Nephron progenitor cell (in vitro differentiated cells): ENCODE results near the gene NAT14.
A peak's percentile ranks its signal among the peaks of the same experiment; 100 is the strongest.

Experiments
- DNase-seq: peaks from one replicate; pipeline ENCODE4 v3.0.0; 2021
- H3K27ac Mint-ChIP-seq: 2 replicates; pipeline ENCODE4 v1.8.0; 2021; ENCODE audit warnings: mild to moderate bottlenecking, moderate library complexity, mixed read lengths
- H3K27me3 Mint-ChIP-seq: 2 replicates; pipeline ENCODE4 v1.8.0; 2021; ENCODE audit warnings: mild to moderate bottlenecking, low read depth, mixed read lengths; ENCODE audit not compliant: poor library complexity
- H3K36me3 Mint-ChIP-seq: 2 replicates; pipeline ENCODE4 v1.8.0; 2021; ENCODE audit warnings: low read depth, mixed read lengths
- H3K4me1 Mint-ChIP-seq: 2 replicates; pipeline ENCODE4 v1.8.0; 2021; ENCODE audit warnings: mixed read lengths
- H3K4me3 Mint-ChIP-seq: 2 replicates; pipeline ENCODE4 v1.8.0; 2021; ENCODE audit warnings: mild to moderate bottlenecking, moderate library complexity, mixed read lengths
- H3K9me3 Mint-ChIP-seq: 2 replicates; pipeline ENCODE4 v1.8.0; 2021; ENCODE audit warnings: mild to moderate bottlenecking, moderate library complexity, mixed read lengths
- CTCF ChIP-seq: fragments of 200-600 bp; sonication (generic); IDR thresholded peaks from 2 replicates; pipeline ENCODE4 v1.5.0; 2021; ENCODE audit warnings: antibody characterized with exemption

NAT14 gene

GRCh38 chr19:55502197-55502952 is 17.4 kb downstream of the NAT14 start:
- H3K9me3 Mint-ChIP-seq: peaks cover 32% of the 10 kb centered on the region
- no peak overlapping the region for H3K4me3 Mint-ChIP-seq
- DNase-seq: no peak
- H3K27me3 Mint-ChIP-seq: peaks cover 61% of the 10 kb centered on the region
- H3K36me3 Mint-ChIP-seq: peaks cover 19% of the 10 kb centered on the region
- no peak overlapping the region for H3K27ac Mint-ChIP-seq
- no peak for TF ChIP-seq CTCF
- peaks cover 10% of the 10 kb centered on the region for H3K4me1 Mint-ChIP-seq

GRCh38 chr19:55503157-55503501 is 18.1 kb downstream of the NAT14 start:
- Mint-ChIP-seq H3K27me3 (peaks cover 63% of the 10 kb centered on the region), H3K36me3 (peaks cover 19% of the 10 kb centered on the region), H3K4me1 (peaks cover 16% of the 10 kb centered on the region), H3K27ac (no peak overlapping the region), H3K9me3 (peaks cover 32% of the 10 kb centered on the region), H3K4me3 (no peak overlapping the region)
- no peak for TF ChIP-seq CTCF
- no peak for DNase-seq

GRCh38 chr19:55503502-55504251 is 18.7 kb downstream of the NAT14 start:
- peak; percentile 98 for TF ChIP-seq CTCF
- peak; percentile 94 for DNase-seq
- Mint-ChIP-seq H3K4me3 (no peak overlapping the region), H3K4me1 (peaks cover 16% of the 10 kb centered on the region), H3K36me3 (peaks cover 19% of the 10 kb centered on the region), H3K27ac (no peak overlapping the region), H3K9me3 (peaks cover 32% of the 10 kb centered on the region), H3K27me3 (peaks cover 64% of the 10 kb centered on the region)

- DNase-seq: no peak
- Mint-ChIP-seq H3K9me3 (peaks cover 32% of the 10 kb centered on the region), H3K27me3 (peaks cover 63% of the 10 kb centered on the region), H3K36me3 (peaks cover 19% of the 10 kb centered on the region), H3K4me1 (peaks cover 11% of the 10 kb centered on the region), H3K4me3 (no peak overlapping the region), H3K27ac (no peak overlapping the region)
- TF ChIP-seq CTCF: no peak
Measured at GRCh38 chr19:55504252-55504603, 19.2 kb downstream of the NAT14 start.

GRCh38 chr19:55504981-55505380 is 20.0 kb downstream of the NAT14 start:
- TF ChIP-seq CTCF: no peak
- H3K9me3 Mint-ChIP-seq: peaks cover 32% of the 10 kb centered on the region
- peaks cover 19% of the 10 kb centered on the region for H3K36me3 Mint-ChIP-seq
- H3K27me3 Mint-ChIP-seq: peaks cover 58% of the 10 kb centered on the region
- peaks cover 7% of the 10 kb centered on the region for H3K4me1 Mint-ChIP-seq
- H3K4me3 Mint-ChIP-seq: no peak overlapping the region
- H3K27ac Mint-ChIP-seq: no peak overlapping the region
- no peak for DNase-seq
